ENCODE data around the gene ZNF516. TPM values are rescaled to one million over a fixed set of nuclear protein-coding genes. Genes with fewer than 3 reads are reported as not detected.

Gene ZNF516
- total RNA-seq, 1 experiment from 2014 or later, result 8.1 TPM

GRCh38 chr18:76343938-76344569 is 151.0 kb downstream of the ZNF516 start:
- no peak for DNase-seq (ENCODE audit: low spot score)

- no peak for DNase-seq (ENCODE audit: low spot score)
Measured at GRCh38 chr18:76340410-76340809, 154.6 kb downstream of the ZNF516 start.

GRCh38 chr18:76339246-76339620 is 155.8 kb downstream of the ZNF516 start:
- no peak for DNase-seq (ENCODE audit: low spot score)

- no peak for DNase-seq (ENCODE audit: low spot score)
Measured at GRCh38 chr18:76338619-76339245, 156.3 kb downstream of the ZNF516 start.

- no peak for DNase-seq (ENCODE audit: low spot score)
Measured at GRCh38 chr18:76338088-76338487, 157.0 kb downstream of the ZNF516 start.

- no peak for DNase-seq (ENCODE audit: low spot score)
Measured at GRCh38 chr18:76335859-76336640, 159.0 kb downstream of the ZNF516 start.

GRCh38 chr18:76328140-76328539 is 166.9 kb downstream of the ZNF516 start:
- DNase-seq (ENCODE audit: low spot score), result no peak

- DNase-seq (ENCODE audit: low spot score), result no peak
Measured at GRCh38 chr18:76323891-76324290, 171.2 kb downstream of the ZNF516 start.

GRCh38 chr18:76322686-76323085 is 172.4 kb downstream of the ZNF516 start:
- DNase-seq (ENCODE audit: low spot score), result no peak

GRCh38 chr18:76319366-76319765 is 175.7 kb downstream of the ZNF516 start:
- no peak for DNase-seq (ENCODE audit: low spot score)

- DNase-seq (ENCODE audit: low spot score), result no peak
Measured at GRCh38 chr18:76318607-76319006, 176.4 kb downstream of the ZNF516 start.

- DNase-seq (ENCODE audit: low spot score), result no peak
Measured at GRCh38 chr18:76317136-76317535, 177.9 kb downstream of the ZNF516 start.

GRCh38 chr18:76315722-76316230 is 179.3 kb downstream of the ZNF516 start:
- DNase-seq (ENCODE audit: low spot score), result no peak

GRCh38 chr18:76314496-76314895 is 180.5 kb downstream of the ZNF516 start:
- no peak for DNase-seq (ENCODE audit: low spot score)

GRCh38 chr18:76314015-76314414 is 181.0 kb downstream of the ZNF516 start:
- DNase-seq (ENCODE audit: low spot score), result no peak

Measured in HT-29 (cell line).